HG02642 (cell line): ENCODE data around the gene CEP68.
"Not testable (repeated sequence)": the region's sequence is repeated elsewhere in the genome, so short reads cannot be mapped to it uniquely, and the experiment has no call there.

Source experiments
- ATAC-seq: cut with Tn5 transposase; IDR thresholded peaks from one replicate; pipeline ENCODE4 v1.9.1; 2021; ENCODE audit warnings: mild to moderate bottlenecking; ENCODE audit not compliant: unreplicated experiment, poor library complexity

The CEP68 gene

DNA sequence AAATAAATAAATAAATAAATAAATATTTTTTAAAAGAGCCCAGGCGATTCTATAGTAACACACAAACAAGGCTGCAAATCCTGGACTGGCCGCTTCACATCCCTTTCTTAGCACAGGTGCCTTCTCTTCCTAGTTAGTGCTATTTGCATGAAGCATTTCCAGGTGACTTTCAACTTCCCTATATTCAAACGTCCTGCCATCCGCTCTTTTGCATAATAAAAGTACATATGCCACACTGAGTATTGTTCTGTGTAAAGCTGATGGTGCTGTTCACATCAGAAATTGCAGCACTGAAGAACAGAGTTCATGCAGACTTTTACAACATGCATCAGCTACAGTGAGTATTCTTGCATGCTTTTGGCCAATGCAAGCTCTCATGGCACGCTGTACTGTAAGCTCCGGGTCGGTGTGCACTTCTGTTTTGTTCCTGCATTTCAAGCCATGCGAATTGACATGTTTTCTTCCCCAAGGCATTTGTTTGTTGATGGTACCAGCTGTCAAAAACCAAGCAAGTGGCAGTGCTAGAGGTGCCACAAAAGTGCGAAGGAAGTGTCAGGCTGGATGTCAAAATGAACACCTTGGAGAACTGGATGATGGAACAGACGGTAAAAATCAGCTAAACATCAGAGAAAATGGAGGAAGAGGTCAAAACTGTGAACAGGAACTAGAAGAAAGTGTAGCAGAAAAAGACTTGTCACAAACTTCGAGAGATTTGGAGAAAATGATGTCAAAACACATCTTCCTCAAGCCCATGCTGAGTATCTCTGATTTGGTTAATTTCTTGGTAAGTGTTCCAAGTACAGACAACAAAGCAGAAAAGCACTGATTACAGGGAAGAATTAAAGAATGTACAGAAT, 25.5 kb upstream of the CEP68 start:
- peak; percentile 24 for ATAC-seq

DNA sequence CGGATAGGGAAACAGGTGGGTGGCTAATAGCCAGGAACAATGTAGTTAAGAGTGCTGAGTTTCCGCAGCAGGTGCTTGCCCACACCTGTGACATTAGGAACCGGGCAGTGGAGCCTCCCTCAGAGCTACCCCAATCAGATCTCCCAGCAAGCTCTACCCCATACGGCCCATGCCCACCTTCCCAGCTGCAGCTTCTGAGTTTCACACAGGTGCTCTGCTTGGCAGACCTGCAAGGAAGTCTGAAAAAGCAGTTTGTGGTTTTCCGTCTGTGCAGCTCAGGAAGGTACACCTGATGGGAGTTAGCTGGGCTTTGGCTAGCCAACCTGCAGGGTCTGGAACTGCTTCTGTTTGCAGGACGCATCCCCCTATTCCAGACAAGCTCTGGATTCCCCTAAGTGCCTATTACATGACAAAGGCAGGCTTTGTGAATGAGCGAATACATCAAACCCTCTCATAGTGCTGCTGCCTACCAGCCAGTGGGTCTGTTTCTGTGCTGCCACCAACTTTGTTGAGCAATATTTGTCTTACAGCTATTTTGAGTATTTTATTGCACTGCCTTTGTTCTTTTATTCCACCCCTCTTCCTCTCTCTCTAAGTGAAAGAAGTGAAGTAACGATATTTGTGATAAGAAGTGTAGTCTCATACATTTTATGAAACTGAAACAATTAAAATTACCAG, 24.7 kb upstream of the CEP68 start:
- ATAC-seq, result peak; percentile 47

DNA sequence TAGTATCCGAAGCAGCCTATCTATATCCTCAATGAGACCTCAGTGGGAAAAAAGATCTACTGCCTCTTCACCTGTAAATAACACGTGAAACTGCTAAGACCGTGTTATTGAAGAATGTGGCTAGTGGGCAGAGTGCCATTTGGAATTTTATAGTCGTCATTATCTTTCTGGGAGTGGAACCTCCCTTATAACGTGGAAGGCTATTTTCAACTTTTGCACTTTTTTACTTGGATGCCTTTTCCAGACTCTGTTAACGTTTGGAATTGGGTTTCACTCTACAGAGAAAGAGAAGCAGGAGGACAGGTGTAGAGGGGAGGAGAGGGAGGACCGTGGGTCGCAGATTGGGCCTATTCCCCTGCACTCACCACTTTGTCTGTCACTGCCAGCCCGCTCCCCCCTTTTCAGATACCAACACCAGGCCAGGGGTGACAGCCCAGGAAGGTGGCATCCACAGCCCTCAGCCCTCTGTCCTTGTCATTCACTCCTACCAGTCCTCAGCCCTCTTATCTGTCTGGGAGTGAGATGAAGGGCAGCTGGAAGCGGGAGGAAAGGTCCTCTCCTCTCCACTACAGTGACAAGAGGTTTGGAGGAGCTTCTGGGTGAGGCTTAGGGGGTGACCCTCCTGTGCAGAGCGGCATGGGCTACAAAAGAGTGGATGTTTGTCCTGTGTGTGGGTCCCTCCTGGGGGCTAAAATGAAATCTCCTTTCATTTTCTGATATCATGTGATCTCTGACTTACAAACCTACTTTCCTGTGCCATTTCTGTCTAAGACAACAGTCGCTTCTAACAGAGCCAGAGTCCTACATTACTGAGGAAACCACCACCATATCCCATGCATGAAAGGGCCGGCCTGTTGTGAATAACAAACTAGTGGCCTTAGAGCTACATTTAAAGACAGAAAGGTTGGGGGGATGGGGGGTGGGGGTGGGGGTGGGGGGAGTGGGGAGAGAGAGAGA, 23.9 kb upstream of the CEP68 start:
- ATAC-seq, result no peak

- no peak for ATAC-seq
Measured at GRCh38 chr2:65033178-65033577, 23.0 kb upstream of the CEP68 start.

- not testable (repeated sequence) for ATAC-seq
Measured at GRCh38 chr2:65033667-65034066, 22.5 kb upstream of the CEP68 start.

- no peak for ATAC-seq
Measured at GRCh38 chr2:65035351-65035943, 20.8 kb upstream of the CEP68 start.

DNA sequence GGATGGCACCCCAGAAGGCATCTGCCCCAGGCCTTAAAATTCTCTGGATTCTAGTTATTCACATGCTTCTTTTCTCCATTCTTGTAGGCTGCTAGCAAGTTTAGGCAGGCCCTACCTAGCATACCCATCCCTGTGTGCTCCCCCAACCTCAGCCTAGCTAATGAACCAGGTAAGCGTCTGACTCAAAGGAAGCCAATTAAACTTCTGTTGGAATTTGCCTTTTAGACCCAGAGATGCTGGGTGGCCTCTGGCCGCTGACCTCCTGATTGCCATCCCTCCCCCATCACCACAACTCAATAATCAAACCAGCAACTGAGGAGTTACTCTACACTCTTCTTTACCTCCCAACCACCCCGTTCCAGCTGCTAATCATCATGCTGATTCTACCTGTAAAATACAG, 19.0 kb upstream of the CEP68 start:
- no peak for ATAC-seq

DNA sequence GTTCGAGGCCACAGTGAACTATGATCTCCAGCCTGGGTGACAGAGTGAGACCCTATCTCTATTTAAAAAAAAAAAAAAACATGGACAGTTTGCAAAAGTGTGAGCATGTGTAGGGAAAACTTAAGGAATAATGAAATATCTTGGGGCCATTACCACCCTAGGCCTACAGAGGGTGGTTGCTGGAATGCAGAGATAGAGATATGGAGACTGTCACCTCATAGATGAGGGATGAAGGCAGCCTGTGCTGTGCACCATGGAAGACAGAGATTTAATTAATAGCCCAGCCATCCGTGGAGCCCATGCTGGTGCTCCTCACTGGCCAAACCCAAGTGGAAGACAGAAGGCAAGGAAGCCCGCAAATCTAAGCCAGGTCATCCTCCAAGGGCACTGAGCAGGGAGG, 16.6 kb upstream of the CEP68 start:
- ATAC-seq, result no peak

- peak; percentile 80 for ATAC-seq
Measured at GRCh38 chr2:65040400-65041261, 15.6 kb upstream of the CEP68 start.

- no peak for ATAC-seq
Measured at GRCh38 chr2:65043001-65043400, 13.2 kb upstream of the CEP68 start.

GRCh38 chr2:65044097-65044735, 12.0 kb upstream of the CEP68 start:
- no peak for ATAC-seq

DNA sequence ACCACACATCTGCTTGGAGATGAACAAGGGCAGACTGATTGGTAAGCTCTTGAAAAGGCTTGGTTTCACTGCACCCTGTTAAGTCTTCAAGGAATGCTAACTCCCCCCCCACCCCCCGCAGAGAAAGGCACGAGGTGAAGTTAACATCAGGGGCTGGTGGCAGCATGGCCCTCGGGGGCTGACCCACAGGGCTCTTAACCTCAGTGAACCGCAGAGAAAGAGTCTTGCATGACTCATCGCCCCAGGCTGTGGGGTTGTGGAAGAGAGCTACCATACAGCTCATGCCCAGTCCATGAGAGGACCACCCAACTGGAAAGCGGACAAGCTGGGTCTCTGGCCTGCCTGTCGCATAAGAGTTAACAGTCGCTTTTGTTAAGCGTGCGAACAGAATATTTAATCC, 10.6 kb upstream of the CEP68 start:
- no peak for ATAC-seq

DNA sequence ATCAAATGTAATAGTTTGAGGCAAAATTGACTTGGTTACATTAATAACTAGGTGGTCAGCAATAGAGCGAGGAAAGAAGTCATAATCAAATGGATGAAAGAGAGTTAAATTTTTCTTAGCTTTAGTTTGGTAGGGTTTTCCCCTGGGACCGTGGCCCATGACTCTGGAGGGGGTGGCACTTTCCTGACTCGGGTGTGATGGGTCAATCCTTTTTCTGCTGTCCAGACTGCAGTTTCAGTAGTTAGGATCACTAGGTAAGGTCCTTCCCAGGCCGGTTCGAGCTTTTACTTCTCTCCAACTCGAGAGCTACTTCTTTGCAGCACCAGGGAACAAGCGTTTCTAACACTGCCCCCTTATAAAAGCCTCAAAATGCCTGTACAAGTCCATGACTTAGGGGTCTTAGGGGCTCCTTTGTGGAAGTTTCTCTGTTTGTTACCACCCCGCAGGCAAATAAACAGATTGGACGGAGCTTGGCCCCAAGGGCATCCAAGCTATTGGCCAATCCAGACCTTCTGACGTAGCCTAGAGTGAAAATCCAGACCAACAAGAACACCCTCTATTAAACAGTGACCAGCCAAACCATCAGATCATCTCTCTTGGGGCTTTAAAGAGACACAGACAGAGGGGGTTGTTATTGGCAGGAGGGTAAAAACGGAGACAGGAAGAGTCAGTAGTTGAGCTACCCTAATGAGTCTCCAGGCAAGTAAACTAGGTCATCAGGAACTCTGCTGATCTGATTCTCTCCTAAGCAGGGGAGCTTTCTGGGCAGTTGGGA, 9.4 kb upstream of the CEP68 start:
- ATAC-seq, result no peak

GRCh38 chr2:65049010-65049639, 7.1 kb upstream of the CEP68 start:
- no peak for ATAC-seq

GRCh38 chr2:65050931-65051330, 5.3 kb upstream of the CEP68 start:
- no peak for ATAC-seq

DNA sequence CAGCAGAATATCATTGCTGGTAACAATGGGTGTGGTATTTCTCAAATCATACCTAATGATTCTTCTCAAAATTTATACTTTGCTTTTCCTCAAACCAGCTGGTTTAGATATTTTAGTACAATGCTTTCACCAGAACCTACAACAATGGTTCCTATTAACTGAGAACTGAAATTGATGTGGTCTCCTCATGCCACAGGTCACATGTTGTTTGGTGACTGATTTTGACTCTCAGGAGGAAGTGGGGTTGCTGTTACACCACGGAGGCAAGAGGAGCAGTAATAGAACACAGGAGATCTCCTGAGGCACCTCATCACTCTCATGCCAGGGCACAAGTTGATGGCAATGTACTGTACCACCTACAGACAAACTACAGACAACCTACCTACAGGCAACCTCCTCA, 3.0 kb upstream of the CEP68 start:
- peak; percentile 44 for ATAC-seq

DNA sequence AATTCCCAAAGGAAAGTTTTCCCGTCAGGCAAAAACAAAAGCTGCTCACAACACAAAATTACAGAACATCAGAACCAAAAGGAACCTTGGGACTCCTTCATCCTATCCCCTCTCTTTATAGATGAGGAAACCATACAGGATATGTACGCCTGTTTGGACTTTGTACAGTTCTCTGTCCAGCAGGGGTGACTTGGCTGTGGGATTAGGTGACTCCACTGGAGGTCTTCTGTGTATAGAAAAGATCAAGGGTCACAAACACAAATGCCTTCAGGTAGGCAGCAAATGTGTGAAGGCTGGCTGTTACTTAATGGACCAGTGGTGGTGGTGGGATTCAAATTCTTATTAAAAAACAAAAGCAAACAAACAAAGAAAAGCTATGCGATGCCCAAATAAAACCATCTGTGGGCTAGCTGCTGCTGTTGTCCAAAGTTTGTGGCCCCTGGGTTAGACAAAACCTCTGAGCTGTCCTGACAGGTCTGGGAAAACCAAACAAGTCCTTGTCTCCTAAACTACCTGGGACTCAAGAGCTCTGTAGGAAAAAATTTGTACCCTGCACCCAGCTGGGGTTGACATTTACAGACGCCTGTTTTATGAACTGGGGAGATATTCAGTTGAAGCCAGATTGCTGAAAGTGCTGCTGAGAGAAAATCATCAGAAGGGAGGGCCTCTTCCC, 1.3 kb upstream of the CEP68 start:
- no peak for ATAC-seq
